Left forelimb (tissue), 1 donor: ENCODE results near the gene MTF1.

ENCODE experiments used
- DNase-seq: peaks from one replicate; pipeline ENCODE4 v3.0.0-alpha.2; 2018; ENCODE audit warnings: low spot score

Gene MTF1

GRCh38 chr1:37867784-37868183 is 8.4 kb upstream of the MTF1 start:
- DNase-seq, result no peak

GRCh38 chr1:37866491-37866890 is 7.1 kb upstream of the MTF1 start:
- DNase-seq, result no peak

- DNase-seq, result no peak
Measured at GRCh38 chr1:37865348-37866120, 6.1 kb upstream of the MTF1 start.

GRCh38 chr1:37862330-37862729 is 2.9 kb upstream of the MTF1 start:
- no peak for DNase-seq

- DNase-seq, result no peak
Measured at GRCh38 chr1:37861151-37861550, 1.8 kb upstream of the MTF1 start.

GRCh38 chr1:37860346-37860666 is 914 bp upstream of the MTF1 start:
- DNase-seq, result no peak

- DNase-seq, result no peak
Measured at GRCh38 chr1:37858931-37859506, 373 bp downstream of the MTF1 start.

GRCh38 chr1:37854406-37854805 is 5.0 kb downstream of the MTF1 start:
- no peak for DNase-seq

- no peak for DNase-seq
Measured at GRCh38 chr1:37853157-37853556, 6.2 kb downstream of the MTF1 start.

- DNase-seq, result no peak
Measured at GRCh38 chr1:37851782-37852210, 7.6 kb downstream of the MTF1 start.

GRCh38 chr1:37851262-37851661 is 8.1 kb downstream of the MTF1 start:
- no peak for DNase-seq

- no peak for DNase-seq
Measured at GRCh38 chr1:37850352-37850955, 8.9 kb downstream of the MTF1 start.

- DNase-seq, result no peak
Measured at GRCh38 chr1:37849480-37849879, 9.9 kb downstream of the MTF1 start.

GRCh38 chr1:37846647-37847339 is 12.6 kb downstream of the MTF1 start:
- DNase-seq, result no peak

- no peak for DNase-seq
Measured at GRCh38 chr1:37845786-37846185, 13.6 kb downstream of the MTF1 start.

GRCh38 chr1:37845049-37845646 is 14.2 kb downstream of the MTF1 start:
- no peak for DNase-seq

- no peak for DNase-seq
Measured at GRCh38 chr1:37844536-37844935, 14.9 kb downstream of the MTF1 start.

GRCh38 chr1:37841652-37842051 is 17.7 kb downstream of the MTF1 start:
- no peak for DNase-seq

- no peak for DNase-seq
Measured at GRCh38 chr1:37840711-37841110, 18.7 kb downstream of the MTF1 start.

GRCh38 chr1:37839676-37840075 is 19.7 kb downstream of the MTF1 start:
- DNase-seq, result no peak

- DNase-seq, result no peak
Measured at GRCh38 chr1:37836788-37837187, 22.6 kb downstream of the MTF1 start.

GRCh38 chr1:37831809-37832208 is 27.6 kb downstream of the MTF1 start:
- no peak for DNase-seq

GRCh38 chr1:37831109-37831508 is 28.3 kb downstream of the MTF1 start:
- no peak for DNase-seq
